PC-3 (cell line): ENCODE data around the gene RERG.

Experiments used
- CTCF ChIP-seq: fragments of 300-600 bp; sonication (generic); conservative IDR thresholded peaks from 2 replicates; pipeline ENCODE4 v1.5.1; 2017; ENCODE audit warnings: antibody characterized with exemption, low read depth, mild to moderate bottlenecking, low read length
- EZH2 ChIP-seq: fragments of 300-600 bp; sonication (generic); IDR thresholded peaks from one replicate; pipeline ENCODE4 v1.6.1; 2017; ENCODE audit warnings: antibody characterized with exemption, mild to moderate bottlenecking, low read length; ENCODE audit not compliant: unreplicated experiment
- EZH2phosphoT487 ChIP-seq: fragments of 300-600 bp; sonication (generic); IDR thresholded peaks from 2 replicates; pipeline ENCODE4 v1.6.1; 2018; ENCODE audit warnings: mild to moderate bottlenecking, antibody characterized with exemption, low read length, borderline replicate concordance

DNA sequence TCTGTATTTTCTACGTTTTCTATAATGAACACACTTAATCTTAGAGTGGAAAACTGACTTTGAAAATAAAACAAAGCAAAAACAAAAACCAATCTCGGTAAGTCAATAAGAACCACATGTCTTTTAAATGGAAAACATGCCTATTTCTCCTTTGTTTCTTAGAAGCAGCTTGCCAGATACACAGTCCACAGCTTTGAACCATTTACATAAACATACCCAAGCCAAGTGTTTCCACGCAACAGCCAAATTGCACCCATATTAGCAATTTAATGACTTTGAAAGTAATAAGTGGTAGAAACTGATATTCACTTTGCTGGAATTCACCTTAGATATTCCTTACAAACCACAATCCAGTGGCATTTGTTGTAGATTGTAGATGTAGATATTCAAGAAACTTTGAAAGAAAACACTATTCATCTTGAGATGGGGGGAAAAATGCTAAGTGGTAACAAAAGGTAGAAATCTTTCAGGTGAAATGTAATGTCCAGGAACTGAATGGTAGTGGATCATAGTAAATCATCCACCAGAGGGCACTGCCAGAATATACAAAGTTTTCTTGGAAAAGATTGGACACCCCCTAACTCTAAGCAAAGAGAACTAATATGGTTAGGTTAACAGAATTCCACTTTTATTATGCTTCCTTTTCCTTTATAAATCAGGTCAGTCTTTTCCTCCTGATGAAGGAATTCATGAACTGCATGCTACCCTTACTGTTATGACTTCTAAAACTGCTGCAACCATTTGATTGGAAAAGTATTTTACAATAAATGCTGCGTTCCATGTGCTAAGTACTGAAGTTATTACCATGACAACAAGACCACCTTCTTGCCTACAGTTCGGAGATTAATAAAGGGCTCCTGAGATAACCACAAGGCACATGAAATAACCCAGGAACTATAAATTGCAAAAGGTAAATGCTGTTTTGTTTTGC is 69.8 kb downstream of the RERG start:
- TF ChIP-seq CTCF: peak; percentile 61
- no peak for TF ChIP-seq EZH2
- no peak for TF ChIP-seq EZH2phosphoT487
